MV-4-11 (cell line): Measurements from ENCODE around the gene CIC.

Experiments
- DNase-seq: peaks from one replicate; lab custom pipeline; 2025; lab: John Stamatoyannopoulos, UW

CIC gene

GRCh38 chr19:42277821-42278451 lies 8.9 kb downstream of the CIC start:
- no peak for DNase-seq

DNA sequence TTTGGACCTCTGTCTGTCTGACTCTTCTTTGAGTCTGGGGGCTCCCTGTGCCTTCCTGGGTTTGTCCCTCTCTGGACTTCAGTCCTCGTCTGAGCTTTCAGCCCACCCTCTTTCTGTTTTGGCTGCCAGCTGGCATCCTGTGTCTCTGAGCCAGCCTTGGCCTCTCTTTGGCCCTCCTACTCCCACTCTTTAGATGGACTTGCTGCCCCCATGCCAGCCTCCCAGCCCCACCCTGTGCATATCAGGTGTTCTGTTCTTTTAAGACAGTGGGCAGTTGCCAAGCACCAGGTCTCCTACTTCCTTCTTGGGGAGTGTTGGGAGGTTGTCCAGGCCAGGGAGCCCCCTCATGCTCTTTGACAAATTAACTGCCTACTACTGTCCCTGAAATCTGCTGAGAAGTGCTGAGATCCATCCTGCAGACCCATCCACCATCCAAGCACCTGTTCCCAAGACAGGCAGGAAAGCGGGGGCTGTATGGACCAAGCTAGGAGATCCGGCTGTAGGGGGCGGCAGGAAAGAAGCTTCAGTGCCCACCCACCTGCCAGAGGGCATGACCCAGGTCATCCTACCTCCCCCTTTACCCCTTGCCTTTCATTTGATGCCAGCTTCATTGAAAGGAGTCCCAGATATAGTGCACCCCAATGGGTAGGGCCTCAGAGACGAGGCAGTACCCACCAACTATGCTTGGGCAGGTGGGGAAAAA lies 9.6 kb downstream of the CIC start:
- no peak for DNase-seq

GRCh38 chr19:42279155-42279901 lies 10.3 kb downstream of the CIC start:
- DNase-seq: no peak

DNA sequence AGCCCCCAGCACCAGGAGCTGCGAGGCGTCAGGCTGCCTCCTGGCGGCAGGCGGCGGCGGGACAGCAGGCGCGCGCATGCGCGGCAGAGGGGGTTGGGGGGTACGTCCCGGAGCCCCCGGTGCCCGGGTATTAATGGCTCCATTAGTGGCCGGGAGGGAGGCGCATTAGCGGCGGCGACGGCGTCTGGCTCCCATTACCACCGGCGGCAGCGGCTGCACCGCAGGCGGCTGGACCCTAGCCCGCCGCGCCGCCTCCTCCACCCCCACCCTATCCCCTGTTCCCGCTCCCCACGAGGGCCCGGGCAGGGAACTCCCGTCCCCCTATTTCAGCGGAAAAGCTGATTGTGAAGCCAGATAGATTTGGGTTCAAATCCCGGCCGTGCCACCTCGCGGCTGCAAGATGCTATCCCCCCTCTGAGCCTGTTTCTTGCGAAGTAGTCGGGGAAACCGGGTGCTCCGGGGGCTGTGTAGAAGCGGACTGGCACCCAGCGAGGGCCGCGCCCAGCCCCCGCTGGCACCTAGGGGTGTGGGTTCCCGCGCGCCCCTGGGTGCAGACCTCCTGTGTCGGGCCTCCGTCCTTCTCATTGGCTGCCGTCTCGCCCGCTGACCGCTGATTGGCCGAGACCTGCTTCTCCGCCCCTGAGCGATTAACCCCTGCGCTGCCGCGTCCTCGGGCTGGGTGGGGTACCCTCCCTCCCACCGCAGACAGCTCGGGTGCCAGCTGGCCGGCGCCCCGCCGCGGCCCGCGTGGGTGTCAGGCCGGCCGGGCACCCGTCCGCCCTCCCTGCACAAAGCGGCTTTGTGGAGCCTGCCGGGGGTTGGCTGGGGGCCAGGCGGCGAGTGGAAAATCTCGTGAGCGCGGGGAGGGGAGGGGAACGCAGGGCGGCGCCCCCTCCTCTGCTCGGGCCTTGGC lies 11.1 kb downstream of the CIC start:
- peak; percentile 86 for DNase-seq

- DNase-seq: no peak
Measured at GRCh38 chr19:42280815-42281145, 11.7 kb downstream of the CIC start.

DNA sequence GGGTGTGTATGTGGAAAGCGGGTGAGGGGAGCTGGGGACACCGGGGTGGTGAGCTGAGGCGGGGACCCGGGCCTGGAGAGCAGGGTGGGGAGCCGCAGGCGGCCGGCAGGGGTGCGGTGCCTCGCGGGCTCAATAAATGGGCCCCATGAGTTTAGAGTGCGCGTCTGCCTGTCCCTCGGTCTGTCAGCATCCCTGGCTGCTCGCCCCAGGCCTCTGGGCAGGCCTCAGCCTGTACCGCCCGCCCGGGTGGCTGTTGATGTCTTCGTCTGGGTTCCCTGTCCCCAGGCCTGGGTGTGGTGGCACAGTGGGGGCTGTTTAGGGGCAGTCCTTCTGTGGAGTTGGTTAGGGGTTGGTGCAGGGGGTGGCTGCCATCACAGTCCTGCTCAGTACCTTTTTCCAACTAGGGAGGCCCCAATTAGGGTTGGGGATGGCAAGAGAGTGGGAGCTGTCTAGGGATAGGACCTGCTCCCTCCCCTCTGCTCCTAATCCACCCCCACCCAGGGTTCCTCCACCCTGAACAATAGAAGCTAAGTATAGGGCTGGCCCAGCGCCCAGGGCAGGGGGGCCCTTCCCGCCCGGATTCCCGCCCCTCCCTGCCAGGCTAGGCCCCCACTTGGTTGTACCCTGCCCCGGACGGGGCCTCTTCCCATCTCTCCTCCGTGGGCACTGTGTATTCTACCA lies 12.2 kb downstream of the CIC start:
- peak; percentile 19 for DNase-seq

DNA sequence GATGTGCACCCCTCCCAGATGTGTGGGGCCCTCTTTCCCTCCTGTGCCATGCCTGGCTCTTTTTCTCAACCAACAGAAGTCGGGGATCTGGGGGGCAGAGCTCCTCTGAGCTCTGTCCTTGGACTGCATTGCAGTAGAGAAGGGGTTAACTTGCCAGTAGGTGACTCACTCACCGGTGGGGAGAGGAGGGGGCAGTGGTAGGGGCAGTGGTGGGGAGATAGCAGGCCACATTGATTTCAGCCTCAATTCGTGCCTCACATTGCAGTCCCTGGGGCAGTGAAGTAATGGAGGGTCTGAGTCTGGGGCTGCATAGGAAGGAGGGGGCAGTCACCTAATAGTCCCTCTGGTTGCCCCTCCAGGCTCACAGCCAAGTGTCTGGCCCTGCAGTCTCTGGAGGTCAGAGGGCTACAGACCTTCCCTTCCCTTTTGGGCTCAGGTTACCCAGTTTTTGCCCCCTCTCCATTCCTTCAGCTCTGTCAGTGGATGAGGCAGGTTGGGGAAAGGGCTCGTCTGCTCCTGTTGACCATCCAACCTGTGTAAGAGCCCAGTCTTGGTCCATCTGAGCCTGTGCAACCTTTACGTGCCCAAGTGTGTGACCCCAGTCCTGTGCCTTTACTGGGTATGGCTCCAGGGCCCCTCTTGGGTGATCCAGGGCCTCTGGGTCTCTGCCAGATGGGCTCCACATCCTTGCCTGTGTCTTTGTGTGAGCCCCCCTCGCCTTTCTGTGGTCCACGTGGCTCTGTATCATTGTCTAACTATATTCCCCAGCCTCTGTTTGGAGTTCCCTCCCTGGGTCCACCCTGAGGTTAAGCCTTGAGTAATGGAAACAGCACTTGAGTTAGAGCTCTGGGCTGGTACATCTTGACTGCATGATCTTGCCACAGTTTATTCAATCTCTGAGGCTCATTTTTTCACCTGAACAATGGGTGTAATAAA lies 13.0 kb downstream of the CIC start:
- no peak for DNase-seq

DNA sequence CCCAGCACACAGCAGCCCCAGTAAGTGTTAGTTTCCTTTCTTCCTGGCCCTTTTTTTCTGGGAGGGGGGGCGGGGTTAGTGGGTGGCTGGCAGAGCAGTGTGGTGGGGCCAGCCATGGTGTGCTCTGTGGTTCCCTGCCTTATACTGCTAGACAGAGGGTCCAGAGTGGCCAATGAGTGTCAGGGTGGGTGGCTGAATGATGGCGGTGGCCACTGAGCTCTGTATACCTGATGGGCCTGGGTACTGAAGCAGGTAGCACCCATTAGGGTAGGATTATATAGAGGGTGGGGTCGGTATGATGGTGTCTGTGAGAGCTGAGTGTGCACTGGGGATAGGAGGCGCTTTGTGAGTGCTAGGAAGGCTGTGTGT lies 13.8 kb downstream of the CIC start:
- DNase-seq: no peak

- DNase-seq: peak; percentile 92
Measured at GRCh38 chr19:42283188-42284065, 14.4 kb downstream of the CIC start.

DNA sequence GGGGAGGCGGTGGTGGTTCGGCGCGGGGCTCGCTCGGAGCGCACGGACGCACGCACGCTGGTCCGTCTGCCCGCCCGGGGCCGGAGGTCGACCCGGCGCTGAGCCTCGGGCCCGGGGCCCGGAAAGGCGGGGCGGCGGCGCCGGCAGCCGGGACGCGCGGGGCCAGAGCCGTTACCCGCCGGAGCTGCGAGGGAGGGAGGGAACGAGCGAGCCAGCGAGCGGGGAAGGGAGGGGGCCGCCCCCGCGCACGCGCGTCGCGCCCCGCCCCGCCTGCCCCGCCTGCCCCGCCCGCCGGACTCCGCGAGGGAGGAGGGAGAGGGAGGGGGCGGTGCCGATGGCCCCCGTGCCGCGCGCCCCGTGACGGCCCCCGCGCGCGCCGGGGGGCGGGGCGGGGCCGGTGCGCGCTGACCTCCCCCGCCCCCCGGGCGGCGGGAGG lies 15.0 kb downstream of the CIC start:
- peak; percentile 70 for DNase-seq

DNA sequence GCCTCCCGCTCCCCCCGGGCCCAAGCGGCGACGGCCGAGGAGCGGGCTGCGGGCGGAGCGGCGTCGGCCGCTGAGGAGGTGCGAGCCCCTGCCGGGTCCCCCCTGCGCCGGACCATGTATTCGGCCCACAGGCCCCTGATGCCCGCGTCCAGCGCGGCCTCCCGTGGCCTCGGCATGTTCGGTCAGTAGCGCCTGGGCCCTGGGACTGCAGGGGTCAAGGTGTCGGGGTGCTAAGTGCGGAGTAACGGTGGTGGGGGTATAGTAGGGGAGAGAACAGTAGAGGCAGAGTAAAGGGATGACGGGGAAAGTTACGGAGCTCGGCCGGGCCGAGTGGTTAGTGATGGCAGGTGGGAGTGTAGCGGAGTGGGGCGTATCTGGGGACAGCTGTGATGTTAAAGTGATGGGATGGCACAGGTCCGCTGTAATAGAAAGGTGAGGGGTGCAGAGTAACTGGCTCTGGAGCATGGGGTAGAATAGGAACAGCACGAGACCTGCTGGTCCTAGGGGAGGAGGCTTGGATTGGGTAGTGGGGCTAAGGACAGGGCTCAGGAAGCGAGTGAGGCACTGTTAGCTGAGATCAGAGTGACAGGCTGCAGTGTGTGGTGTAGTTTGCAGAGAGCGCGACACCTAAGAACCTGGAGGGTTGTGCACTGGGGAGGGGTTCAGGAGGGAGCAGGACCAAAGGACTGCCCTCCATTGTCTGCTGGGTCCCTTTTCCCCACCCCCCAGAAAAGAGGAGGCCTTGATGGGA lies 15.7 kb downstream of the CIC start:
- DNase-seq: no peak

- DNase-seq: peak; percentile 55
Measured at GRCh38 chr19:42285541-42285941, 16.5 kb downstream of the CIC start.

DNA sequence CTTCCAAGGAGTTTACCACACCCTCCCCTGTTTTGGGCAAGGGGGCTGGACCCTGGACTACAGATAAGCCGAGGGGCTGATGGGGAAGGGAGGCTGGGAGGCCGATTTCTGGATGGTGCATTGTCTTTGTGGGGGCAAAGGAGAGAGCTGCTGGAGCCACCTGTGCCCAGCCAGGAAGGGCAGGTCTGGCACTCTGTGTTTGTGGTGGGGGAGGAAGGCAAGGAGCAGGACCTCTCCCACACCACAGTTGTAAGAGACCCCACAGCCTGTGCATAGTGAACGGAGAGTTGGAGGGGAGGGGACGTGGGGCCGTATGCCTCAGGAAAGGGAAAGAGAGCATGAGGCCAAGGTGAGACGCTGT lies 16.9 kb downstream of the CIC start:
- no peak for DNase-seq

DNA sequence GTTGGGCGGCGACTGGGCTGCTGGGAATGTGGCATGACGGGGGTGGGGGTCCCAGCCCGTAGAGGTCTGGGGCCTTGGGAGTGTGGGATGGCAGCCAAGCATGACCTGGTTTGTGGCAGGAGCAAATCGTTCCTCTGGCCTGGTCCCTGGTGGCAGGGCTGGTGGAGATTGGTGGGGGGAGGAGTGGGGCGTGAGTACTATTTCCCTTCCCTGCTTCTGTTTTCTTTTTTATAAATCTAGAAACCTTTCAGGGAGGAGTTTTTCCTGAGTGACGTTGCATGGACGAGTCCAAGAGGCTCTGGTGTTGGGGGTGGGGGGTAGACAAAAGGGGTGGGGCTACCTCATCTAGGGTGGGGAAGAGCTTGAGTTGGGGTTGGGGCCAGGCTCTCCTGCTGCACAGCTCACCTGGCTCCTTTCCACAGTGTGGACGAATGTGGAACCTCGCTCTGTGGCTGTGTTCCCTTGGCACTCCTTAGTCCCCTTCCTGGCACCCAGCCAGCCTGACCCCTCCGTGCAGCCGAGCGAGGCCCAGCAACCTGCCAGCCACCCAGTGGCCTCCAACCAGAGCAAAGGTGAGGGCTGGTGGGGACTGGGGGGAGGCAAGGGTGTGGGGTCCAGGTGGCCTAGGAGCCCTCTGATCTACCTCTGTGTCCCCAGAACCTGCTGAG lies 17.4 kb downstream of the CIC start:
- DNase-seq: peak; percentile 16

DNA sequence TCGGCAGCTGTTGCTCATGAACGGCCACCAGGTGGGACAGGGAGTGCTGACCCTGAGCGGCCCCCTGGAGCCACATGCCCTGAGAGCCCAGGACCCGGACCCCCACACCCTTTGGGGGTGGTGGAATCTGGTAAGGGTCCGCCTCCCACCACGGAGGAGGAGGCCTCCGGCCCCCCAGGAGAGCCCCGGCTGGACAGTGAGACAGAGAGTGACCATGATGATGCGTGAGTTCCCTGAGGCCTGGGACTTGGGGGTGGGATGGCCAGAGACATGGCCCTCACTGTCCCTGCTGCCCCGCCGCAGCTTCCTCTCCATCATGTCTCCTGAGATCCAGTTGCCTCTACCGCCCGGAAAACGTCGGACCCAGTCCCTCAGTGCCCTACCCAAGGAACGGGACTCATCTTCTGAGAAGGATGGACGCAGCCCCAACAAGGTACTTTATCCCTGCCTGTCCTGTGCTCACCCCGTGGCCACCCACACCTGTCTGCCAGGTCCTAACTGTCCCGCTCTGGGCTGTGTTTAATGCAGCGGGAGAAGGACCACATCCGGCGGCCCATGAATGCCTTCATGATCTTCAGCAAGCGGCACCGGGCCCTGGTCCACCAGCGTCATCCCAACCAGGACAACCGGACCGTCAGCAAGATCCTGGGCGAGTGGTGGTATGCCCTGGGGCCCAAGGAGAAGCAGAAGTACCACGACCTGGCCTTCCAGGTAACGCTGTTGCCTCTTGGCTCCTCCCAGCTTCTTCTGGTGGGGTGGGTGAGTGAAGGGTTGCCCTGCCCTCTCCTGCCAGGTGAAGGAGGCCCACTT lies 18.2 kb downstream of the CIC start:
- no peak for DNase-seq

DNA sequence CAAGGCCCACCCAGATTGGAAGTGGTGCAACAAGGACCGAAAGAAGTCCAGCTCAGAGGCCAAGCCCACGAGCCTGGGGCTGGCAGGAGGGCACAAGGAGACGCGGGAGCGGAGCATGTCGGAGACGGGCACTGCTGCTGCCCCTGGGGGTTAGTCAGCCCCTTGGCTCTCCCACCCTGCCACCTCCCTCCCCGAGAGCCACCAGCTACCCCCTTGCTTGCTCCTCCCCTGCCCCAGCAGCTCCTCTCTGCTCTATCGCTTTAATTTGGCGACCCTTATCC lies 18.7 kb downstream of the CIC start:
- DNase-seq: no peak

DNA sequence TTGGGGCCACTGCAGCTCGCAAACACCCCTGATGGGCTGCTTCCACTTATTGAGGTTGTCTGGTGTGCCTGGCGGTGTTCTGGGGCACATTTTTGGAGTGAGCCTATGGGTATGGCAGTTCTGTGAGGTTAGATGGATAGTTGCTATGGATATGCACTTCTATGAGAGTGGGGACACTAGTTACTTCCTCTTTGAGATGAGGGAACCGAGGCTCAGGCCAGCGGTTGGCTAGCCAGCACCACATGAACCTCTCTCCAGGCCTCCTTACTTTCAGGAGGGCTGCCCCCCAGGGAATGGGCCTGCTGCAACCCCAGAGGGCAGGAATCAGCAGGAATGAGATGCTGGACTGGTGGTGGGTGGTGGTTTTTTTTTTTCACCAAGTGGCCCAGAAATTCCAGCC lies 19.3 kb downstream of the CIC start:
- peak; percentile 89 for DNase-seq
